ENCODE data around the gene IFI27. TPM values are rescaled to one million over a fixed set of nuclear protein-coding genes. Genes with fewer than 3 reads are reported as not detected.
A peak's percentile ranks its signal among the peaks of the same experiment; 100 is the strongest.

Gene IFI27
- total RNA-seq, 4 donors from 2014 or later: 88.0 to 293 (median 180) TPM

GRCh38 chr14:94113490-94113889 is 3.0 kb downstream of the IFI27 start:
- H3K27ac ChIP-seq (replicated peaks in 1 of 4): peak overlapping the region; percentile 72 to 82 (median 77)
- no peak for DNase-seq (ENCODE audit: extremely low spot score)

GRCh38 chr14:94113908-94114588 is 3.5 kb downstream of the IFI27 start:
- 67% methylated on average over 3 of the region's 5 CpGs for whole genome bisulfite sequencing
- Histone ChIP-seq H3K4me3 (no peak overlapping the region), H3K4me1 (peaks cover 27 to 41% (median 36%) of the 10 kb centered on the region in 4 donors), H3K27ac (replicated peaks in 1 of 4) (peak overlapping the region; percentile 72 to 82 (median 77)), H3K27me3 (peaks cover 0 to 7% (median 0%) of the 10 kb centered on the region in 4 donors), H3K9me3 (peaks cover 0 to 2% (median under 1%) of the 10 kb centered on the region in 4 donors), H3K36me3 (peaks cover 0 to 8% (median 3%) of the 10 kb centered on the region in 4 donors)
- no peak for TF ChIP-seq EP300 (IDR thresholded peaks at IDR 0.05)
- no peak for TF ChIP-seq CTCF (IDR thresholded peaks at IDR 0.05)
- no peak for TF ChIP-seq POLR2A (IDR thresholded peaks at IDR 0.05; ENCODE audit: low read depth)
- TF ChIP-seq POLR2AphosphoS5 (IDR thresholded peaks at IDR 0.05): no peak
- intact Hi-C loops (cut with DNase I): no loop called here
- DNase-seq (ENCODE audit: extremely low spot score): no peak

More at GRCh38 chr14:94113490-94113889, 3.0 kb downstream of the IFI27 start:
- peaks cover 0 to 8% (median 3%) of the 10 kb centered on the region in 4 donors for H3K36me3 ChIP-seq
- peaks cover 0 to 7% (median 0%) of the 10 kb centered on the region in 4 donors for H3K27me3 ChIP-seq
- H3K4me1 ChIP-seq: peaks cover 27 to 41% (median 36%) of the 10 kb centered on the region in 4 donors
- H3K9me3 ChIP-seq: no peaks in the 10 kb centered on the region
- intact Hi-C loops (cut with DNase I): no loop called here
- peak overlapping the region in 3 of 4 donors; percentile 1 to 48 (median 46) for H3K4me3 ChIP-seq
- WGBS: 70% methylated on average over 6 of the region's 6 CpGs
- no peak for TF ChIP-seq POLR2AphosphoS5 (IDR thresholded peaks at IDR 0.05)
- TF ChIP-seq CTCF (IDR thresholded peaks at IDR 0.05): no peak
- no peak for TF ChIP-seq POLR2A (IDR thresholded peaks at IDR 0.05; ENCODE audit: low read depth)
- no peak for TF ChIP-seq EP300 (IDR thresholded peaks at IDR 0.05)

- no peak overlapping the region for H3K4me3 ChIP-seq
Measured at GRCh38 chr14:94114589-94115057, 4.1 kb downstream of the IFI27 start.

GRCh38 chr14:94115058-94115591 is 4.6 kb downstream of the IFI27 start:
- Histone ChIP-seq H3K4me1 (peaks cover 22 to 32% (median 27%) of the 10 kb centered on the region in 4 donors), H3K27me3 (peaks cover 0 to 7% (median 0%) of the 10 kb centered on the region in 4 donors), H3K9me3 (peaks cover 0 to 13% (median 10%) of the 10 kb centered on the region in 4 donors), H3K4me3 (no peak overlapping the region), H3K36me3 (peaks cover 0 to 8% (median 3%) of the 10 kb centered on the region in 4 donors), H3K27ac (replicated peaks in 1 of 4) (peak overlapping the region in 3 of 4 donors; percentile 17 to 80 (median 72))
- WGBS: 56% methylated on average over 4 of the region's 4 CpGs
- TF ChIP-seq EP300 (IDR thresholded peaks at IDR 0.05): no peak
- peak; percentile 20 to 46 for TF ChIP-seq POLR2AphosphoS5 (IDR thresholded peaks at IDR 0.05)
- intact Hi-C loops (cut with DNase I): no loop called here
- DNase-seq (ENCODE audit: extremely low spot score): no peak

More at GRCh38 chr14:94114589-94115057, 4.1 kb downstream of the IFI27 start:
- Histone ChIP-seq H3K36me3 (peaks cover 0 to 8% (median 3%) of the 10 kb centered on the region in 4 donors), H3K9me3 (peaks cover 0 to 8% (median 6%) of the 10 kb centered on the region in 4 donors), H3K27ac (replicated peaks in 1 of 4) (peak overlapping the region; percentile 72 to 82 (median 77)), H3K4me1 (peaks cover 27 to 37% (median 32%) of the 10 kb centered on the region in 4 donors), H3K27me3 (peaks cover 0 to 7% (median 0%) of the 10 kb centered on the region in 4 donors)
- TF ChIP-seq CTCF (IDR thresholded peaks at IDR 0.05) (no peak), POLR2AphosphoS5 (IDR thresholded peaks at IDR 0.05) (no peak), EP300 (IDR thresholded peaks at IDR 0.05) (no peak), POLR2A (IDR thresholded peaks at IDR 0.05; ENCODE audit: low read depth) (no peak)
- 74% methylated on average over 5 of the region's 5 CpGs for WGBS
- intact Hi-C loops (cut with DNase I): no loop called here
- DNase-seq (ENCODE audit: extremely low spot score): no peak

GRCh38 chr14:94115631-94116030 is 5.1 kb downstream of the IFI27 start:
- H3K36me3 ChIP-seq: peaks cover 0 to 8% (median 3%) of the 10 kb centered on the region in 4 donors
- H3K4me1 ChIP-seq: peaks cover 22 to 29% (median 24%) of the 10 kb centered on the region in 4 donors
- H3K27ac ChIP-seq (replicated peaks in 1 of 4): peak overlapping the region in 2 of 4 donors; percentile 41 to 53
- H3K27me3 ChIP-seq: peaks cover 0 to 7% (median 0%) of the 10 kb centered on the region in 4 donors
- intact Hi-C loops (cut with DNase I): no loop called here
- no peak overlapping the region for H3K4me3 ChIP-seq
- TF ChIP-seq EP300 (IDR thresholded peaks at IDR 0.05) (no peak), CTCF (IDR thresholded peaks at IDR 0.05) (no peak), POLR2A (IDR thresholded peaks at IDR 0.05; ENCODE audit: low read depth) (no peak), POLR2AphosphoS5 (IDR thresholded peaks at IDR 0.05) (no peak)
- 90% methylated on average over 15 of the region's 15 CpGs for WGBS
- peaks cover 0 to 18% (median 14%) of the 10 kb centered on the region in 4 donors for H3K9me3 ChIP-seq
- DNase-seq (ENCODE audit: extremely low spot score): no peak
